Duodenal mucosa (tissue), 2 donors: ENCODE measurements around the gene OR10R2.

ENCODE experiments used
- H3K27ac ChIP-seq: one replicate; pipeline ENCODE4 v1.7.0; 2013; ENCODE audit warnings: low read depth, low read length
- H3K27me3 ChIP-seq, 2 donors: one replicate each; pipeline ENCODE4 v1.7.0; 2013; ENCODE audit warnings: low read length in 2 of 2, control low read depth in 1 of 2; ENCODE audit not compliant: insufficient read depth in 2 of 2, control insufficient read depth in 1 of 2
- H3K36me3 ChIP-seq, 2 donors: one replicate each; pipeline ENCODE4 v1.7.0; 2013; ENCODE audit warnings: low read length in 2 of 2, control low read depth in 1 of 2; ENCODE audit not compliant: insufficient read depth in 2 of 2, control insufficient read depth in 1 of 2
- H3K4me1 ChIP-seq, 2 donors: one replicate each; pipeline ENCODE4 v1.7.0; 2013; ENCODE audit warnings: low read length in 2 of 2, control low read depth in 1 of 2; ENCODE audit not compliant: insufficient read depth in 2 of 2, control insufficient read depth in 1 of 2
- H3K4me3 ChIP-seq, 2 donors: one replicate each; pipeline ENCODE4 v1.7.0; 2013; ENCODE audit warnings: low read length in 2 of 2, low read depth in 1 of 2
- H3K9ac ChIP-seq, 2 donors: one replicate each; pipeline ENCODE4 v1.7.0; 2013; ENCODE audit warnings: low read length in 2 of 2, low read depth in 1 of 2
- H3K9me3 ChIP-seq, 2 donors: one replicate each; pipeline ENCODE4 v1.7.0; 2013; ENCODE audit warnings: low read length in 2 of 2, control low read depth in 1 of 2; ENCODE audit not compliant: control insufficient read depth in 1 of 2

The OR10R2 gene

DNA sequence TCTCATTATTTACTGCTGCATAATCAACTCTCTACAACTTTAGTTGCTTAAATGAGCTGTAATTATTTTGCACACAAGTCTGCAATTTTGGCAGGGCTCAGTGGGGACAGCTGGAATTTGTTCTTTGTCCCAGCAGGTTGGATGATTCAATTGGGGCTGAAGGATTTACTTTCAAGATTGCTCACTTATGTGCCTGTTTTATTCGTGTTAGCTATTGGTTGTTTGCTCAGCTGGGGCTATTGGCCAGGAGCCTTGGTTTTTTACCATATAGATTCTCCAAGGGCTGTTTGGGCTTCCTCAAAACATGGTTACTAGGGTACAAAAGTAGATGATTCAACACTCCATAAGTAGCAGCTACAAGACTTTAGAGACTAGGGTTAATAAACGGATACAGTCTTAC, 13.4 kb downstream of the OR10R2 start:
- Histone ChIP-seq H3K9ac (no peak overlapping the region), H3K4me1 (no peaks in the 10 kb centered on the region), H3K4me3 (no peak overlapping the region), H3K27me3 (no peaks in the 10 kb centered on the region), H3K27ac (no peak overlapping the region), H3K9me3 (no peaks in the 10 kb centered on the region), H3K36me3 (no peaks in the 10 kb centered on the region)

DNA sequence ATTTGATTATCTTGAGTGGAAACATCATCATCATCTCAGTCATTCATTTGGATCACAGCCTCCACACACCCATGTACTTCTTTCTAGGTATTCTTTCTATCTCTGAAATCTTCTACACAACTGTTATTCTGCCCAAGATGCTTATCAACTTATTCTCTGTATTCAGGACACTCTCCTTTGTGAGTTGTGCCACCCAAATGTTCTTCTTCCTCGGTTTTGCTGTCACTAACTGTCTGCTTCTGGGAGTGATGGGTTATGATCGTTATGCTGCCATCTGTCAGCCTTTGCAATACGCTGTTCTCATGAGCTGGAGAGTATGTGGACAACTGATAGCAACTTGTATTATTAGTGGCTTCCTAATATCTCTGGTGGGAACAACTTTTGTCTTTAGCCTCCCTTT, 19.3 kb downstream of the OR10R2 start:
- Histone ChIP-seq H3K9ac (no peak overlapping the region), H3K4me1 (no peaks in the 10 kb centered on the region), H3K4me3 (no peak overlapping the region), H3K36me3 (no peaks in the 10 kb centered on the region), H3K9me3 (no peaks in the 10 kb centered on the region), H3K27me3 (no peaks in the 10 kb centered on the region), H3K27ac (no peak overlapping the region)

DNA sequence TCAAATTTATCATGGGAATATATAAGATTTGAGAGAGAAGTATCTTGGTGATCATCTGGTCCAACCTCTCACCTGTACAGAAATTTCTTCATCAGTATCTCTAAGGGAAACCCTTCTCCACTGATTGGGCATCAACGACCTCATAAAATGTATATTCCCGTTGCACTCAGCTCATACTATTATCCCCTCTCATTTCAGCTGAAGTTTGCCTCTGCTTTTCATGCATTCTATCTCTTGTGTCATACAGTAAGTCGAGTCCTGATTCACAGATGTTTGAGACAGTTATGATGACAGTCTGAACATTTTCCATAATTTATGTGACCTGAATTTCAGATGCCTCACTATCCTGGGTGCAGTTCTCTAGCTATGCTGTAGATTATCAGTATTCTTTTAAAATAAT, 21.0 kb downstream of the OR10R2 start:
- H3K4me3 ChIP-seq, result no peak overlapping the region
- no peak overlapping the region for H3K9ac ChIP-seq
- H3K27me3 ChIP-seq, result no peaks in the 10 kb centered on the region
- no peaks in the 10 kb centered on the region for H3K4me1 ChIP-seq
- no peaks in the 10 kb centered on the region for H3K36me3 ChIP-seq
- no peaks in the 10 kb centered on the region for H3K9me3 ChIP-seq
- H3K27ac ChIP-seq, result no peak overlapping the region

GRCh38 chr1:158494796-158495195, 22.8 kb downstream of the OR10R2 start:
- H3K27me3 ChIP-seq, result no peaks in the 10 kb centered on the region
- no peaks in the 10 kb centered on the region for H3K4me1 ChIP-seq
- H3K36me3 ChIP-seq, result no peaks in the 10 kb centered on the region
- H3K4me3 ChIP-seq, result no peak overlapping the region
- H3K9ac ChIP-seq, result no peak overlapping the region
- no peak overlapping the region for H3K27ac ChIP-seq
- H3K9me3 ChIP-seq, result no peaks in the 10 kb centered on the region

GRCh38 chr1:158496374-158496773, 24.4 kb downstream of the OR10R2 start:
- H3K27me3 ChIP-seq, result no peaks in the 10 kb centered on the region
- no peak overlapping the region for H3K4me3 ChIP-seq
- no peak overlapping the region for H3K9ac ChIP-seq
- H3K27ac ChIP-seq, result no peak overlapping the region
- no peaks in the 10 kb centered on the region for H3K9me3 ChIP-seq
- no peaks in the 10 kb centered on the region for H3K36me3 ChIP-seq
- H3K4me1 ChIP-seq, result no peaks in the 10 kb centered on the region

GRCh38 chr1:158506369-158506987, 34.5 kb downstream of the OR10R2 start:
- Histone ChIP-seq H3K9me3 (no peaks in the 10 kb centered on the region), H3K27ac (no peak overlapping the region), H3K36me3 (no peaks in the 10 kb centered on the region), H3K9ac (no peak overlapping the region), H3K4me3 (no peak overlapping the region), H3K4me1 (no peaks in the 10 kb centered on the region), H3K27me3 (no peaks in the 10 kb centered on the region)

- Histone ChIP-seq H3K27me3 (no peaks in the 10 kb centered on the region), H3K9ac (no peak overlapping the region), H3K4me1 (no peaks in the 10 kb centered on the region), H3K9me3 (no peaks in the 10 kb centered on the region), H3K27ac (no peak overlapping the region), H3K4me3 (no peak overlapping the region), H3K36me3 (no peaks in the 10 kb centered on the region)
Observed at GRCh38 chr1:158507511-158507910, 35.5 kb downstream of the OR10R2 start.

DNA sequence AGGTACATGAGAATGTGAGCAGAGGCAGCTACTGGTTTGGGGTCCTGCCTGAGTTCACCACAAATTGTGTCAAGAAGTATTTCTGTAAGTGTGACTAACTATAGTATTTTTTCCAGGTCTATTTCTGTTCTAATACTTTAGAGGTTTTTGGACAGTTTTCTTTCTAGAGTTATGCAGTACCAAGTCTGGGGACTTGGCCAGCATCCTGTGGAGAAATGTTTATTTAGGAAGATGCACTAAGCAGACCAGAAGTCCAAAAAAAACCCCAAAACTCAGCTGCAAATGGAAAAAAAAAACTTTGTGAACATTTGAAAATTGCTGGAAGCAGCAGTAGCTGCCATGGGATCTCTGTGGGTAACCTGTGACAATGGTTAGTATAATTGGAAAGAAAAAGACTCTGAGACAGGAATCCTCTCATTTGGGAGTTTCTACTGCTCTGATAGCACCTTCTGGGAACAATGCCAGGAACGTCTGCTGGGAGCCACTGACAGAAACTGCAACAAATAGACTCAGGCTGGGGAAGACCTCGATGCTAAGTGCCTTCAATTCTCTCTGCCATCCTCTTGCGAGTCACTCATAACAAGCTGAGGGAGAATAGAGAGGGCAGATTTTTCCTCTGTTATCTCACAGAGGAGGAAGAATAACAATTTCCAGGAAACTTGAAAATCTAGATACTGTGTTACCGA, 37.6 kb downstream of the OR10R2 start:
- no peak overlapping the region for H3K4me3 ChIP-seq
- H3K27me3 ChIP-seq, result no peaks in the 10 kb centered on the region
- H3K4me1 ChIP-seq, result no peaks in the 10 kb centered on the region
- no peaks in the 10 kb centered on the region for H3K36me3 ChIP-seq
- H3K9ac ChIP-seq, result no peak overlapping the region
- H3K9me3 ChIP-seq, result no peaks in the 10 kb centered on the region
- H3K27ac ChIP-seq, result no peak overlapping the region

DNA sequence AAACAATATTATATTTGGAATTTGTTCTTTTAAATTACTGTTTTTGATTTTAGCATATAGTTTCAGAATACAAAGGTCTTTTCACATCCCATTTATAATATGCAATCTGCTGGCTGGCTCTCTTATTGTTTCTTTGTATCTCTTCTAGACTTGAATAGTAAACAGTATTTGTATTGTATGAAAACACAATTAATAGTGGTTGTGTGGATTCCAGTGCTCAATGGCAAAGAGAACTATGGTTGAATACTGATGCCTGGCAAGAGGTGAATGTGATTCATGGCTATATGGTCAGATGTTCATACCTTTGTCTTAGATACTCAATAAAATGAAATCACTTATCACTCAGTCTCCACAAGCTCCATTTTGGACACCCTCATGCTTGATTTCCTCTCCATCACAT, 44.9 kb downstream of the OR10R2 start:
- H3K9ac ChIP-seq, result no peak overlapping the region
- H3K9me3 ChIP-seq, result no peaks in the 10 kb centered on the region
- no peaks in the 10 kb centered on the region for H3K36me3 ChIP-seq
- H3K27me3 ChIP-seq, result peaks cover 0 to 3% of the 10 kb centered on the region in 2 donors
- no peak overlapping the region for H3K4me3 ChIP-seq
- no peak overlapping the region for H3K27ac ChIP-seq
- H3K4me1 ChIP-seq, result no peaks in the 10 kb centered on the region

DNA sequence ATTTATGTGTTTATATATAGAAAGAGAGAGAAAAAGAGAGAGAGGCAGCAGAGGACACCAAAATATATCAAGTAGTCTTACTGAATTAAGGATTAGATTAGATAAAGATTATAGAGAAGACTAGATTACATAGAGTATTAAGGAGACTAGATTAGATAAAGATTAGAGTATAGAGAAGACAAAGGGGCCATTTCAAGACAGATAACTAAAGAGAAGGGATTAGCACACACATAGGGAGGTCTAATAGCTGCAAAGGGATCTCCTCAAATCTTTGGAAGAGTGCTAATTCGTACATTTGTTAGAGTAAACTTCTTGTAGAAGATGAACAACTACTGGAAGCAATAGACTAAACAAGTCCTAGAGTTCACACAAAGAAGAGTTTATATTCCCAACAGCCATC, 48.0 kb downstream of the OR10R2 start:
- H3K9ac ChIP-seq, result no peak overlapping the region
- no peak overlapping the region for H3K4me3 ChIP-seq
- no peaks in the 10 kb centered on the region for H3K4me1 ChIP-seq
- no peak overlapping the region for H3K27ac ChIP-seq
- H3K36me3 ChIP-seq, result no peaks in the 10 kb centered on the region
- no peaks in the 10 kb centered on the region for H3K9me3 ChIP-seq
- peaks cover 0 to 3% of the 10 kb centered on the region in 2 donors for H3K27me3 ChIP-seq
